ENCODE measurements around the gene NUCB1.
"Not testable (repeated sequence)": the region's sequence is repeated elsewhere in the genome, so short reads cannot be mapped to it uniquely, and the experiment has no call there.

Gene NUCB1

DNA sequence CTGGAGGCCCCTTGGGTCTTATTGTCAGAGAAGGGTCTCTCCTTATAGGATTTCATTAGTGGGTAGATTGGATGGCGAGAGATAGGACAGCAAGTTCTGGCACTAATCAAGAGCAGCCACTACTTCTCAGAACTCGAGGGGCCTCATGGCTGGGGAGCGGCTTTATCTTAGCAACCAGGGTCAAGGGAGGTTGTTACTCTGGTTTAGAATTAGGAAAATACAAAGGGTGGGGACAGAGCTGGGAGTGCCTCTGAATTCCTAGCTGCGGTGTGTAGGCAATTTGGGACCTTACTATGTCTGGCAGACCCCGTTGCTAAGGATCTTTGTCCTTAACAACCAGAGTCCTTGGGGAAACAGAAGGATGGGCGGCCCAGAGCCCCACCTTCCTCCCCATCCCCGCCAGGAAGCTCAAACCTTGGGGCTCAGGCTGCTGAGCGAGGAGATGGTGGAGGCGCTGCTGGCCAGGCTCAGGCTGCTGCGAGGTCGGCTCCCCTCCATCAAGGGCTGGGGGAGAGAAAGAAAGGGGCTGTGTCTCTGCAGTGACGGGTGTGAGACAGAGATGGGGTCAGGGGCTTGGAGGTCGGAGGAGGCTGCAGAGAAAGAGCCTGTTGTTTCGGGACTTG, 32.9 kb upstream of the NUCB1 start:
- H3K9me3 ChIP-seq (ENCODE audit: control insufficient read depth in 1 of 2, low read length in 2 of 2) = no peaks in the 10 kb centered on the region
- peak overlapping the region; percentile 48 to 54 for H3K4me3 ChIP-seq (ENCODE audit: low read depth in 1 of 2, low read length in 2 of 2)
- H3K27me3 ChIP-seq (ENCODE audit: control insufficient read depth in 1 of 2, insufficient read depth in 2 of 2, low read length in 2 of 2) = no peaks in the 10 kb centered on the region
- H3K9ac ChIP-seq (ENCODE audit: low read depth in 1 of 2, low read length in 2 of 2) = peak overlapping the region; percentile 58 to 64
- no peak overlapping the region for H3K27ac ChIP-seq (ENCODE audit: low read depth, low read length)
- H3K4me1 ChIP-seq (ENCODE audit: control insufficient read depth in 1 of 2, insufficient read depth in 2 of 2, low read length in 2 of 2) = peaks cover 18% of the 10 kb centered on the region in 2 donors
- H3K36me3 ChIP-seq (ENCODE audit: control insufficient read depth in 1 of 2, insufficient read depth in 2 of 2, low read length in 2 of 2) = no peaks in the 10 kb centered on the region

DNA sequence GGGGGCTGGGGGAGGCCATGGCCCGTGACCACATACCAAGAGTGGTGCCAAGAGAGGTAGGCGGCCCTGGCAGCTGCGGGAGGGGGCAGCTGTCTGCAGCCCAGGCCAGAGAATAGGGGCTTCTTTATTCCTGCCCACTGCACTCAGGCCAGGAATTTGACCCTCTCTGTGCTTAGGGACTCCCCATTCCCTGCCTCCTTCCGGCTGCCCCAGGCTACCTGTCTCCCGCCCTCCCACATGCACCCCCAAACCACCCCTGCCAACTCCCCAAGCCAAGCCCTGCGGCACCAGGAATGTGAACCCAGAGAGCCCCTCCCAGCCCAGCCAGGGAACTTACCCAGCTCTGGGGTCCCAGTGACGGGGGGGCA, 32.4 kb upstream of the NUCB1 start:
- Histone ChIP-seq H3K9me3 (ENCODE audit: control insufficient read depth in 1 of 2, low read length in 2 of 2) (no peaks in the 10 kb centered on the region), H3K9ac (ENCODE audit: low read depth in 1 of 2, low read length in 2 of 2) (peak overlapping the region; percentile 58 to 64), H3K27ac (ENCODE audit: low read depth, low read length) (peak overlapping the region; percentile 55), H3K27me3 (ENCODE audit: control insufficient read depth in 1 of 2, insufficient read depth in 2 of 2, low read length in 2 of 2) (no peaks in the 10 kb centered on the region), H3K36me3 (ENCODE audit: control insufficient read depth in 1 of 2, insufficient read depth in 2 of 2, low read length in 2 of 2) (no peaks in the 10 kb centered on the region), H3K4me3 (ENCODE audit: low read depth in 1 of 2, low read length in 2 of 2) (peak overlapping the region; percentile 48 to 54), H3K4me1 (ENCODE audit: control insufficient read depth in 1 of 2, insufficient read depth in 2 of 2, low read length in 2 of 2) (peaks cover 18% of the 10 kb centered on the region in 2 donors)

DNA sequence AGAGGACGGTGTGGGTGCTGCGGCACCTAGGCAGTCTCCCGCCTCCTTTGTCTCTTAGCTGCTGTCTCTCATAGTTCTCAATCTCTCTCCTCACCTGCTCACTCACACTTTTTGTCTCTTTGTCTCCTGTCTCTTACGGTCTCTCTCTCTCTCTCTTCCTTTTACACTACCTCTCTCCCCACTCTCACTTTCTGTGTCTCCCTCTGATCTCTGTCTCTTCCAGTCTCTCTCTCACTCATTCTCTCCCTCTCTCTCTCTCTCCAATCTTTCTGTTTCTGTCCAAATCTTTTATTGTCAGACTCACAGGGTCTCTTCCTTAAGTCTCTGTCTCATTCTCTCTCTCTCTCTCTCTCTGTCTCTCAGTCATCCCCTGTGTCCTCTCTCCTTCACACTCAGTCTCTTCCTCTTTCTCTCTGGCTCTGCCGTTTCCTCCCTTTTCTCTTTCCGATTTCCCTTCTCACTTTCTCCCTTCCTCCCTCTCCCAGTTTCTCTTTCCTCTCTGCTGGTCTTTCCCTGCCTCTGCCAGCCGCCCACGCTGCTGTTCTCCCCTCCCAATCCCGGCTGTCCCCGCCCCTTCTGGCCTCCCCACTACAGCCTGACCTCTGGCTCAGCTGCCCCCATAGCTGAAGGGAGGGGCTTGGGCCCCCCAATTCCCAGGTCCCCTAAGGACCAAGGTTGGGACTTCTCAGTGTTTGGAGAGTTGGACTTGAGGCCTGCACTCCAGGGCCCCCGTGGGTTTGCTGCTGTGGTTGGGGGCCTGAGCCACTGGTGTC, 31.8 kb upstream of the NUCB1 start, which contains the start of gene PLEKHA4:
PLEKHA4 (minus strand) TSS at position 504 of the 773 bp plus-strand sequence. CDS start 997 bp downstream, outside the sequence.
- Histone ChIP-seq H3K9ac (ENCODE audit: low read depth in 1 of 2, low read length in 2 of 2) (peak within 1 kb of the TSS; percentile 58 to 64), H3K4me3 (ENCODE audit: low read depth in 1 of 2, low read length in 2 of 2) (peak within 1 kb of the TSS; percentile 48 to 54), H3K4me1 (ENCODE audit: control insufficient read depth in 1 of 2, insufficient read depth in 2 of 2, low read length in 2 of 2) (peaks cover 20 to 21% of the 10 kb centered on the region in 2 donors), H3K36me3 (ENCODE audit: control insufficient read depth in 1 of 2, insufficient read depth in 2 of 2, low read length in 2 of 2) (peaks cover 0 to 1% of the 10 kb centered on the region in 2 donors), H3K27me3 (ENCODE audit: control insufficient read depth in 1 of 2, insufficient read depth in 2 of 2, low read length in 2 of 2) (no peaks in the 10 kb centered on the region), H3K27ac (ENCODE audit: low read depth, low read length) (peak within 1 kb of the TSS; percentile 70), H3K9me3 (ENCODE audit: control insufficient read depth in 1 of 2, low read length in 2 of 2) (no peaks in the 10 kb centered on the region)

DNA sequence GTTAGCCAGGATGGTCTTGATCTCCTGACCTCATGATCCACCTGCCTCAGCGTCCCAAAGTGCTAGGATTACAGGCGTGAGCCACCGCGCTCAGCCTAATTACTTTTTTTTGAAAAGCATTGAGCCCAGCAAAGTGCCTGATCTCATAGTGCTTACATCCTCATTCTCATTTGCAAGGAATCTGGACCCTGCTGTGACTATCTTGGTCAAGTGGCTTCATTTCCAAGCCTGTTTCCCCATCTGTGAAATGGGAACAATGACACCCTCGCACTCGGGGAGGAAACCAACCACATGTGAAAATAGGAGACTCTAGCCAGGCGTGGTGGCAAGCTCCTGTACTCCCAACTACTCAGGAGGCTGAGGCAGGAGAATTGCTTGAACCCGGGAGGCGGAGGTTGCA, 30.1 kb upstream of the NUCB1 start:
- Histone ChIP-seq H3K9me3 (ENCODE audit: control insufficient read depth in 1 of 2, low read length in 2 of 2) (no peaks in the 10 kb centered on the region), H3K27me3 (ENCODE audit: control insufficient read depth in 1 of 2, insufficient read depth in 2 of 2, low read length in 2 of 2) (no peaks in the 10 kb centered on the region), H3K36me3 (ENCODE audit: control insufficient read depth in 1 of 2, insufficient read depth in 2 of 2, low read length in 2 of 2) (peaks cover 13 to 14% of the 10 kb centered on the region in 2 donors), H3K9ac (ENCODE audit: low read depth in 1 of 2, low read length in 2 of 2) (no peak overlapping the region), H3K27ac (ENCODE audit: low read depth, low read length) (no peak overlapping the region), H3K4me1 (ENCODE audit: control insufficient read depth in 1 of 2, insufficient read depth in 2 of 2, low read length in 2 of 2) (peaks cover 33 to 38% of the 10 kb centered on the region in 2 donors), H3K4me3 (ENCODE audit: low read depth in 1 of 2, low read length in 2 of 2) (no peak overlapping the region)

DNA sequence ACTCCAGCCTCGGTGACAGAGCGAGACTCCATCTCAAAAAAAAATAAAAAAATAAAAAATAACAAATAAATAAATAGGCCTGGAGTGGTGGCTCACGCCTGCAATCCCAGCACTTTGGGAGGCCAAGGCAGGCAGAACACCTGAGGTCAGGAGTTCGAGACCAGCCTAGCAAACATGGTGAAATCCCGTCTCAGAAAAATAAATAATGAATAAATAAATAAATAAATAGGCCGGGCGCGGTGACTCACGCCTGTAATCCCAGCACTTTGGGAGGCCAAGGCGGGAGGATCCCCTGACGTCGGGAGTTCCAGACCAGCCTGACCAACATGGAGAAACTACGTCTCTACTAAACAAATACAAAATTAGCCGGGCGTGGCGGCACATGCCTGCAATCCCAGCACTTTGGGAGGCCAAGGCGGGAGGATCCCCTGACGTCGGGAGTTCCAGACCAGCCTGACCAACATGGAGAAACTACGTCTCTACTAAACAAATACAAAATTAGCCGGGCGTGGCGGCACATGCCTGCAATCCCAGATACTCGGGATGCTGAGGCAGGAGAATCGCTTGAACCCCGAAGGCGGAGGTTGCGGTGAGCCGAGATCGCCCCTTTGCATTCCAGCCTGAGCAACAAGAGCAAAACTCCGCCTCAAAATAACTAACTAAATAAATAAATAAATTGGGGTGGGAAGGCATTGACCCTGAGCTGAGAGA, 28.5 kb upstream of the NUCB1 start:
- H3K4me1 ChIP-seq (ENCODE audit: control insufficient read depth in 1 of 2, insufficient read depth in 2 of 2, low read length in 2 of 2) = peaks cover 41 to 49% of the 10 kb centered on the region in 2 donors

DNA sequence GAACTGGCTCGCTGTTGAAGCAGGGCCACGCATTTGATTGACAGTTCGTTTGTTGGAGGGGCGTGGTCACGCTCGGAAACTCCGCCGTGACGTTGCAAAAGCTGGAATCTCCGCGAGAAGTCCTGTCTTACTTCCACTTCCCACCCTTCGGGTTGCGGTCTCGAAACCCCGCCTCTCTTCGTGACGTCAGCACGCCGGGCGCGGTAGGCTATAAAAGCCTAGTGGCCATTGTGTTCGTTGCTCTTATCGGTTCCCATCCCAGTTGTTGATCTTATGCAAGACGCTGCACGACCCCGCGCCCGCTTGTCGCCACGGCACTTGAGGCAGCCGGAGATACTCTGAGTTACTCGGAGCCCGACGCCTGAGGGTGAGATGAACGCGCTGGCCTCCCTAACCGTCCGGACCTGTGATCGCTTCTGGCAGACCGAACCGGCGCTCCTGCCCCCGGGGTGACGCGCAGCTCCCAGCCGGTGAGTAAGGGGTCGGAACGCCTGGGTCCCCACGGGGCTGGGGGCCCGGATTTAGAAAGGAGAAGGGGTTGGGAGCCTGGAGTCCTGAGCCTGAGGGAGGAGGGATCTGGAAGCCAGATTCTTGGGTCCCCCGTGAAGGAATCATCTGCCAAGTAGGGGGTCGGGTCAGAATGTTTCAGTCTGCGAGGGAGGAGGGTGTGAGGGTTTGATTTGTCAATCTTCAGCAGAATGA, 27.8 kb upstream of the NUCB1 start, which contains the start of gene PPP1R15A:
PPP1R15A (plus strand) TSS at position 240 of the 702 bp plus-strand sequence. CDS start 813 bp downstream, outside the sequence.
- Histone ChIP-seq H3K27ac (ENCODE audit: low read depth, low read length) (peak within 1 kb of the TSS; percentile 100), H3K27me3 (ENCODE audit: control insufficient read depth in 1 of 2, insufficient read depth in 2 of 2, low read length in 2 of 2) (no peaks in the 10 kb centered on the region), H3K9me3 (ENCODE audit: control insufficient read depth in 1 of 2, low read length in 2 of 2) (no peaks in the 10 kb centered on the region), H3K4me1 (ENCODE audit: control insufficient read depth in 1 of 2, insufficient read depth in 2 of 2, low read length in 2 of 2) (peaks cover 34 to 44% of the 10 kb centered on the region in 2 donors), H3K9ac (ENCODE audit: low read depth in 1 of 2, low read length in 2 of 2) (peak within 1 kb of the TSS; percentile 100), H3K36me3 (ENCODE audit: control insufficient read depth in 1 of 2, insufficient read depth in 2 of 2, low read length in 2 of 2) (peaks cover 14 to 27% of the 10 kb centered on the region in 2 donors), H3K4me3 (ENCODE audit: low read depth in 1 of 2, low read length in 2 of 2) (peak within 1 kb of the TSS; percentile 92 to 98)

More for the DNA sequence above, 28.5 kb upstream of the NUCB1 start:
- not testable (repeated sequence) for H3K9me3 ChIP-seq (ENCODE audit: control insufficient read depth in 1 of 2, low read length in 2 of 2); H3K27ac ChIP-seq (ENCODE audit: low read depth, low read length); H3K27me3 ChIP-seq (ENCODE audit: control insufficient read depth in 1 of 2, insufficient read depth in 2 of 2, low read length in 2 of 2); H3K9ac ChIP-seq (ENCODE audit: low read depth in 1 of 2, low read length in 2 of 2)
- Histone ChIP-seq H3K4me3 (ENCODE audit: low read depth in 1 of 2, low read length in 2 of 2) (peak overlapping the region in 1 of 2 donors; percentile 98), H3K36me3 (ENCODE audit: control insufficient read depth in 1 of 2, insufficient read depth in 2 of 2, low read length in 2 of 2) (peaks cover 14 to 27% of the 10 kb centered on the region in 2 donors)

DNA sequence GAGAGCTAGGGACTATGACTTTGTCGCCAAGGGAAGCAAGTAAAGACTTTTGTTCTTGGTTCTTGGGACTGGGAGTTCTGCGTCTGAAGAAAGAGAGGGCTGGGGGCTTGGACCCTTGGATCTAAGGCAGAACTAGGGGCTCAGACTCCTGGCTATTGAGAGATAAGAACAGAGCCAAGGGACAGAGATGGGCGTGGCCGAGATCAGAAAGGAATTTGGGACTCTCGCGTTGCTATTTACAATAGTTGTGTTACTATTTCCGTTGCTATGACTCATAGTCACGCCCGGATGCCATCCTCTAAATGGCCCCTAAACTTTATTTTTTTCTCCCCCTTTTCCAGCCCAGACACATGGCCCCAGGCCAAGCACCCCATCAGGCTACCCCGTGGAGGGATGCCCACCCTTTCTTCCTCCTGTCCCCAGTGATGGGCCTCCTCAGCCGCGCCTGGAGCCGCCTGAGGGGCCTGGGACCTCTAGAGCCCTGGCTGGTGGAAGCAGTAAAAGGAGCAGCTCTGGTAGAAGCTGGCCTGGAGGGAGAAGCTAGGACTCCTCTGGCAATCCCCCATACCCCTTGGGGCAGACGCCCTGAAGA, 27.1 kb upstream of the NUCB1 start:
- Histone ChIP-seq H3K4me3 (ENCODE audit: low read depth in 1 of 2, low read length in 2 of 2) (peak overlapping the region; percentile 92 to 98), H3K27me3 (ENCODE audit: control insufficient read depth in 1 of 2, insufficient read depth in 2 of 2, low read length in 2 of 2) (no peaks in the 10 kb centered on the region), H3K27ac (ENCODE audit: low read depth, low read length) (peak overlapping the region; percentile 100), H3K4me1 (ENCODE audit: control insufficient read depth in 1 of 2, insufficient read depth in 2 of 2, low read length in 2 of 2) (peaks cover 27 to 38% of the 10 kb centered on the region in 2 donors), H3K9me3 (ENCODE audit: control insufficient read depth in 1 of 2, low read length in 2 of 2) (no peaks in the 10 kb centered on the region), H3K9ac (ENCODE audit: low read depth in 1 of 2, low read length in 2 of 2) (peak overlapping the region; percentile 100), H3K36me3 (ENCODE audit: control insufficient read depth in 1 of 2, insufficient read depth in 2 of 2, low read length in 2 of 2) (peaks cover 14 to 27% of the 10 kb centered on the region in 2 donors)

DNA sequence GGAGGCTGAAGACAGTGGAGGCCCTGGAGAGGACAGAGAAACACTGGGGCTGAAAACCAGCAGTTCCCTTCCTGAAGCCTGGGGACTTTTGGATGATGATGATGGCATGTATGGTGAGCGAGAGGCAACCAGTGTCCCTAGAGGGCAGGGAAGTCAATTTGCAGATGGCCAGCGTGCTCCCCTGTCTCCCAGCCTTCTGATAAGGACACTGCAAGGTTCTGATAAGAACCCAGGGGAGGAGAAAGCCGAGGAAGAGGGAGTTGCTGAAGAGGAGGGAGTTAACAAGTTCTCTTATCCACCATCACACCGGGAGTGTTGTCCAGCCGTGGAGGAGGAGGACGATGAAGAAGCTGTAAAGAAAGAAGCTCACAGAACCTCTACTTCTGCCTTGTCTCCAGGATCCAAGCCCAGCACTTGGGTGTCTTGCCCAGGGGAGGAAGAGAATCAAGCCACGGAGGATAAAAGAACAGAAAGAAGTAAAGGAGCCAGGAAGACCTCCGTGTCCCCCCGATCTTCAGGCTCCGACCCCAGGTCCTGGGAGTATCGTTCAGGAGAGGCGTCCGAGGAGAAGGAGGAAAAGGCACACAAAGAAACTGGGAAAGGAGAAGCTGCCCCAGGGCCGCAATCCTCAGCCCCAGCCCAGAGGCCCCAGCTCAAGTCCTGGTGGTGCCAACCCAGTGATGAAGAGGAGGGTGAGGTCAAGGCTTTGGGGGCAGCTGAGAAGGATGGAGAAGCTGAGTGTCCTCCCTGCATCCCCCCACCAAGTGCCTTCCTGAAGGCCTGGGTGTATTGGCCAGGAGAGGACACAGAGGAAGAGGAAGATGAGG, 26.4 kb upstream of the NUCB1 start:
- Histone ChIP-seq H3K4me1 (ENCODE audit: control insufficient read depth in 1 of 2, insufficient read depth in 2 of 2, low read length in 2 of 2) (peaks cover 25 to 38% of the 10 kb centered on the region in 2 donors), H3K27me3 (ENCODE audit: control insufficient read depth in 1 of 2, insufficient read depth in 2 of 2, low read length in 2 of 2) (no peaks in the 10 kb centered on the region), H3K4me3 (ENCODE audit: low read depth in 1 of 2, low read length in 2 of 2) (peak overlapping the region; percentile 92 to 98), H3K36me3 (ENCODE audit: control insufficient read depth in 1 of 2, insufficient read depth in 2 of 2, low read length in 2 of 2) (peaks cover 14 to 29% of the 10 kb centered on the region in 2 donors), H3K9ac (ENCODE audit: low read depth in 1 of 2, low read length in 2 of 2) (peak overlapping the region; percentile 100), H3K27ac (ENCODE audit: low read depth, low read length) (peak overlapping the region; percentile 100), H3K9me3 (ENCODE audit: control insufficient read depth in 1 of 2, low read length in 2 of 2) (no peaks in the 10 kb centered on the region)

All from duodenal mucosa (tissue), 2 donors.